Uterus (tissue), 2 donors: ENCODE data around the gene HOXC4.

Experiments used
- CTCF ChIP-seq, 4 experiments: fragments of 200-600 bp in 2 of 4; fragments of 450-650 bp in 2 of 4; sonication (generic) in 2 of 4; IDR thresholded peaks; one replicate each; pipeline ENCODE4 v1.5.1; 2016 to 2019; ENCODE audit warnings: antibody characterized with exemption in 4 of 4, mild to moderate bottlenecking in 2 of 4, moderate library complexity in 1 of 4
- POLR2A ChIP-seq, 2 donors: fragments of 450-650 bp; IDR thresholded peaks; one replicate each; pipeline ENCODE4 v1.6.1; 2016; ENCODE audit warnings: antibody characterized with exemption in 2 of 2, mild to moderate bottlenecking in 1 of 2, moderate library complexity in 1 of 2

GRCh38 chr12:54030889-54031471, 22.7 kb upstream of the HOXC4 start:
- no peak for TF ChIP-seq CTCF (IDR thresholded peaks at IDR 0.05)
- TF ChIP-seq POLR2A (IDR thresholded peaks at IDR 0.05), result no peak
